Stomach (tissue), 4 donors: Measurements from ENCODE around the gene PEAK1.

Experiments
- CTCF ChIP-seq, 7 experiments: fragments of 450-650 bp in 4 of 7; fragments of 200-600 bp in 3 of 7; sonication (generic) in 3 of 7; IDR thresholded peaks; one replicate each; pipeline ENCODE4 v1.5.1; 2016 to 2019; ENCODE audit warnings: antibody characterized with exemption in 7 of 7, control low read depth in 2 of 7, mild to moderate bottlenecking in 1 of 7
- EP300 ChIP-seq: sonication (generic); formaldehyde crosslinking; IDR thresholded peaks from one replicate; pipeline ENCODE4 v1.6.1; 2017; ENCODE audit warnings: antibody characterized with exemption
- POLR2A ChIP-seq, 4 donors: fragments of 450-650 bp; IDR thresholded peaks; one replicate each; pipeline ENCODE4 v1.6.1; 2016; ENCODE audit warnings: antibody characterized with exemption in 4 of 4, control low read depth in 2 of 4, mild to moderate bottlenecking in 1 of 4, moderate library complexity in 1 of 4
- POLR2AphosphoS5 ChIP-seq, 3 donors: sonication (generic); formaldehyde crosslinking; IDR thresholded peaks; one replicate each; pipeline ENCODE4 v1.6.1; 2016; ENCODE audit warnings: antibody characterized with exemption in 3 of 3

DNA sequence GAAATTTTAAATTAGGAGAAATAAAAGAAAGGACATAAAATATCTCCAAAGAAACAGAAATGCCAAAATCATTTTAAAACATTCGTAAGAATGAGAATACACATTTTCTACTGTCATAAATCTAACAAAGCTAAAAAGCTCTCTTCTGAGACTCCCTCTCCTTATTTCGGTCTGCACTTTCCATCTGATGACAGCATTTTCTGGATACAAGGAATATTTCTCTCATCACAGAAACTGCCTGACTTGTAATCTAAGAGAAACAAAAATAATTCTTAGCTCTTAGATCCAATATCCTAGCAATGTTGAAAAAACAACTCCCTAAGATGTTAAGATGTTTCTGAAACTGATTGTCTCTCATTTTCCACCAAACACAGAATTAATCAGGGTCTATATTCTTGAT is 93.5 kb downstream of the PEAK1 start:
- no peak for TF ChIP-seq POLR2A (IDR thresholded peaks at IDR 0.05)
- TF ChIP-seq CTCF (IDR thresholded peaks at IDR 0.05), result no peak
- no peak for TF ChIP-seq POLR2AphosphoS5 (IDR thresholded peaks at IDR 0.05)
- TF ChIP-seq EP300, result no peak
